Measurements from ENCODE around the gene SDHAF2.
A peak's percentile ranks its signal among the peaks of the same experiment; 100 is the strongest.
"Not testable (repeated sequence)": the region's sequence is repeated elsewhere in the genome, so short reads cannot be mapped to it uniquely, and the experiment has no call there.

The SDHAF2 gene
- 8.4 to 9.4 (median 9.0) reads per million in 4 experiments for total RNA-seq

GRCh38 chr11:61429691-61430582 is at the start of gene SDHAF2, which contains the start of gene CPSF7:
Gene SDHAF2 (plus strand): TSS chr11:61430124. CDS start chr11:61430147, 23 bp downstream.
Gene CPSF7 (minus strand): TSS chr11:61429975. CDS start chr11:61429235, 740 bp downstream.
- peak; percentile 93 for DNase-seq

GRCh38 chr11:61380884-61381283 is 49.0 kb upstream of the SDHAF2 start:
- DNase-seq: no peak

- not testable (repeated sequence) for DNase-seq
Measured at GRCh38 chr11:61383859-61384258, 46.1 kb upstream of the SDHAF2 start.

DNA sequence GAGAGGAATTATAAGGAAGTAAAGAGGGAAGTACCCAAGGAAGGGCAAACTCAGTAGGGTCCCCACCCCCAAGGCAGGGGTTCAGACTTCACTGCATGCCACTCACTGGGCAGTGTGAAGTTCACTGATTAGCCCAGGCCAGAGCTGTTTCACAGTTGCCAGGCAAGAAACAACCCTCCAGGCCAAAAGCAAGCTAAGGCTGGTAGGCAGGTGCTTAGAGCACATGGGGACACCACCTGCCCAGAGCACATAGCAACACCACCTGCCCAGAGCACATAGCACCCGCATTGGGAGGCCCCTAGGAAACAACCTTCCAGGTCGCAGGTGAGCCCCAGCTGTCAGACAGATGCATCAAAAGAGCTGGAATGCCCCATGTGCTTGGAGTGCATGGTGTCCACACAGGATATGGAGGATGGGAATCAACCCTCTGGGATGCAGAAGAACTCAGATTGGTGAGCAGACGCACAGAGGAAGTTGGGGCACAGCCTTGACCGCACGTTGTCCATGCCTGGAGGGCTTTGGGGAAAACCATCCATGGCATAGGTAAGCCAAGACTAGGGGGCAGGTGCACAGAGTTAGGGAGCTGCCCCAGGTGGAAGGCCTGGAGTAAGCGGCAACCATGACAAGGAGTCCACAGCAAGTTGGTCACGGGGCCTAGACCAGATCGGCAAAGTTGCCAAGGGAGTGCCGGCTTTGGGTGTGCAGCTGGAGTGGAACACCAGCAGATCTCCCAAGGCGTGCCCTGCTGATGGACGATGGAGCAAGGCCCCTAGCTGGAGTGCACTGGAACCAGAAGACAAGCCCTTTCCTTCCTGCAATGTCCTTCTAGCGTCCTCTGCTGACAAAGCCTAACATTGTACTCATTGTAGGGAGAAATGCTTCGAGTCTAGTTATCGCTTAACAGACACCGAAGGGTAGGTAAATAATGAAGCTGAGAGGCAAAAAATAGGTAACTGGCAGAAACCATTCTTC is 45.4 kb upstream of the SDHAF2 start:
- no peak for DNase-seq

DNA sequence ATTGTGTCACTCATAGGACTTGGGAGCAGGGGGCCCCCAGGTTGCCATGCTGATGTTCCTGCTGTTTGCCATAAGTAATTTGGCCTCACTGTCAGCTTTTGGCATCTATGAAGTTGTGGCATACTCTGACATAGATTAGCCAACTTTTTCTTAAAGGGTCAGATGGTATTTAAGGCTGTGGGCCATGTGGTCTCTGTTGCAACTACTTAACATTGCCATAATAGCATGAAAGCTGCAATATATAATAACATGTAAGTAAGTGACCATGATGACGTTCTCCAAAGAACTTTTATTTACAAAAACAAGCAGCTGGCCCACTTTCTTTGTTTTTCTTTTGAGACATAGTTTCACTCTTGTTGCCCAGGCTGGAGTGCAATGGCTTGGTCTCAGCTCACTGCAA is 39.8 kb upstream of the SDHAF2 start:
- no peak for DNase-seq

GRCh38 chr11:61392981-61393595 is 36.8 kb upstream of the SDHAF2 start:
- no peak for DNase-seq

- DNase-seq: no peak
Measured at GRCh38 chr11:61401173-61401572, 28.8 kb upstream of the SDHAF2 start.

GRCh38 chr11:61401573-61401972 is 28.4 kb upstream of the SDHAF2 start:
- no peak for DNase-seq

- no peak for DNase-seq
Measured at GRCh38 chr11:61403658-61404057, 26.3 kb upstream of the SDHAF2 start.

DNA sequence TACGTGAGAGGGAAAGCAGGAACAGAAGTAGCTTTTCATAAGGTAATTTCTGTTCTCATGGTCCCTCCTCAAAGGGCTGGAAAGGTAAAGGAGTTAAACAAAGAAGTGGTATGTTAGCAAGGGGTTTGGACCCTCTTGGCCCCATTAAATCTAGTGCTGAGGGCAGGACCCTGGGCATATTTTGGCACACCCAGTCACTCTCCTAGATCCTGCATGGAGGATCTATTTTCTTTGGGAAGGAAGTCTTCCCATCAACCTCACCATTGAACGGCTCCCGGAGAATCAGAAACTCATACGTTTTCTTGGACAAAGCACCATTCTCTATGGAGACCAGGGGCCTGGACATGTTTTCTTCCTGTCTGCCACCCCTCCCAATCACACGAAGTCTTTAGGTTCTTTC is 25.8 kb upstream of the SDHAF2 start:
- no peak for DNase-seq

- no peak for DNase-seq
Measured at GRCh38 chr11:61404641-61405040, 25.3 kb upstream of the SDHAF2 start.

DNA sequence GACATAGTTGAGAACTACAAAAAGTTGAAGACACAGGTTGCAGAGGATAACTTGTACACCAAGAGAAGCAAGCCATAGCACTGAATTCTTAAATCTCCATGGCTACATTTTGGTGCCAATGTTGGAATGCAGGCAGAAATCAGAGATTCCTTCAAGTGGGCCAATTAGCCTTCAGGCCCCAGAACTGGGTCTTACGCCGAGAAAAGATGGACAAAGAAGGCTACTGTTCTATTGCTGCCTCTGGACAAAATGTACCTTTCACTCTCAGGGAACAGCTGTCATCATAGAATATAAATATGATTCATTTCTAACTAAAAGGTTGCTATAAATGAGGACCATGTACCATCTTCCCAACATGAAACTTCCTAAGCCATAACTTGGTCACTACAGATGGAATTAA is 23.9 kb upstream of the SDHAF2 start:
- no peak for DNase-seq

DNA sequence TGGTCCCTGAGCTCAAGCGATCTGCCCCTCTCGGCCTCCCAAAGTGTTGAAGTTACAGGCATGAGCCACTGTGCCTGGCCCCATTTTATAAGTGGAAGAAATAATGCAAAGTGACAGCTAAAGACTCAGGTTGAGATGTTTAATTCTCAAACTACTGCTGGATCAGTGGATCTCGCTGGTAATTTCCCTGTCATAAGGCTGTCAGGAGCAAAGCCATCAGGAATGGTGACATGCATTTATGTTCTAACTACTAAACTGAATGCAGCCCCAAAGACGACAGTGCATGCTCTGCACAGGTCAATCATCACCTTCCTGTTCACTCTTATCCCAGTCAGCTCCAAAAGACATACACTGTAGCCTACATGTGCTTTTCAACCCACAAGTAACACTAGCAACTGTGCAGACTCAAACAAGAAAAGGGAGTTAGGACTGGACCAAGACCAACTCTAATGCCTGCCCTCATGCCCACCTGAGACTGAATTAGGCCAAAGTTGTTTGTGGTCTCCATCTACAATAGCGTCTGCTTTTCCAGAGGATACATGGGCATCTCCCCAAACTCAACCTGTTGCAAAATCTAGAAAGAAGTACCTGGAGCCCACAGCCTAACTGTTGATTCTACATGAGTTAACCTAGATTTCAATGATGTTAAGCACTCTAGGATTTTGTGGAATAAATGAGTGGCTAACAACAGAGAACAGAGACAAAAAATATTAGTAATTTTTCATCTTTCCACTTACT is 22.8 kb upstream of the SDHAF2 start:
- DNase-seq: no peak

- no peak for DNase-seq
Measured at GRCh38 chr11:61411589-61411988, 18.3 kb upstream of the SDHAF2 start.

DNA sequence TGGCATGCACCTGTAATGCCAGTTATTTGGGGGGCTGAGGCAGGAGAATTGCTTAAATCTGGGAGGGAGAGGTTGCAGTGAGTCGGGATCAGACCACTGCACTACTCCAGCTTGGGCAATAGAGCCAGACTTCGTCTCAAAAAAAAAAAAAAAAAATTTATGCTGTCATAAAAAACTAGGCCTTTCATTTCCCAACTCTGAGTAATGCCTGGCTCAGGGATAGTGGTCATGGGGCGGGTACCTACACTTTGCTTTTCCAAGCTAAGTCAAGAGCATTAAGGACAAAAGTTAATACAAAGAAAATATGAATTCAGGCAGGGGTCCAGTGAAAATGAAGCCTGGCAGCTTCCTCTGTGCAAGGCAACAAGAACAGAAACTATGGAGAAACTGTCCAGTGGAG is 16.4 kb upstream of the SDHAF2 start:
- DNase-seq: no peak

DNA sequence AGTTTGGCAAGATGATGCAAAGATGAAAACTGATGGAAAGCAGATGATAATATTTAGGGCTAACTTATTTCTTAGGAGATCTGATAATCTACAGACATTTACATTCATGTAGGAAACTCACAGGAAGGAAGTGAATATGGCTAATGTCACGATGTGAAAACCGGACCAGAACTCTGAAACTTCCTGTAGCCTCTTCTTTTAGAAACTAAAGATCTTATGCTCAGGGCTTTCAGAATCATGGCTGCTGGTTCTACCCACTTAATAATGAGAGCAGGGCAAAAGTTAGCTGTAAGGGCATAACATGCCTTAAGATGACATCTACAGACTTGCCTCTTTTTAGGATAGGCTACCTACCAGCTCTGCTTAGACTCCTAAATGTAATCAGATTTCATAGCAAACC is 15.4 kb upstream of the SDHAF2 start:
- DNase-seq: no peak

- no peak for DNase-seq
Measured at GRCh38 chr11:61415381-61415780, 14.5 kb upstream of the SDHAF2 start.

GRCh38 chr11:61416941-61417340 is 13.0 kb upstream of the SDHAF2 start:
- no peak for DNase-seq

DNA sequence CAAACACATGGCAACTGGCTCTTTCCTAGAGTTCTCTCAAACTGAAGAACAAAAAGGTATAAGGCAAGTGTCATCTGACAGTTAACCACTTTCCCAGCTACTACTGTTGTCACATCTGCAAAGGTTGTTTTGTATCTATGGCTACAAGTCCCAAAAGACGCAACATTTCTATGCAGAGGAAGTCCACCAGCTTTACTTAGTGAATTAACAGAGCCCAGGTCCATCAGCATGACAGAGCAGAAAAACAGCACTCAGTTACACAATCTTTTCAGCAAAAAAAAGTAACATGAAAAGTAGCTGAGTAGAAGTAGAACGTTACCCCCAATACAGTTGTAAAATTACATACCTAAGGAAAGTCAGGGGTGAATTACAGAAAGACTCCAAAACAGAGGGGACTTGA is 12.3 kb upstream of the SDHAF2 start:
- no peak for DNase-seq

DNA sequence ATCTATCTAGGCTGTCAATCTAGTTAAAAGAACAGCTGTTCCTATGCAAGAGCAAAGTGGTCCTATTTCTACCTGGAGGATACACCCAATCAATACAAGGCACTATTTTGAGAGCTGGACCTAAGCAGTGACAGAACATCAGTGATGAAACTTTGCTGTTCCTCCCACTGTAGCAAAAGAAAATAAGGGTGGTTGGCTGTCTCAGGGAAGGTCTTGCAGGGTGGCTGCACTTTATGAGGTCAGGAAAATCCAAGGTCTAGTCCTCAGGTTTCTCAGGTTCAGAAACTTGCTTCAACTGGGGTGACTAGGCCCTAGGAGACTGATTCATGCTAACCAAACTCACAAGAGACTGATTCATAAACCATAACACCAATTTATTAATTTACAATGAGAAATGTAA is 11.8 kb upstream of the SDHAF2 start:
- no peak for DNase-seq

GRCh38 chr11:61422226-61422625 is 7.7 kb upstream of the SDHAF2 start:
- no peak for DNase-seq

Data from effector CD8-positive, alpha-beta T cell (primary cell).